GM21576 (cell line): Measurements from ENCODE around the gene ASB2.

Source experiments
- ATAC-seq: cut with Tn5 transposase; IDR thresholded peaks from one replicate; pipeline ENCODE4 v1.9.1; 2021; ENCODE audit warnings: mild to moderate bottlenecking, moderate library complexity; ENCODE audit not compliant: unreplicated experiment

Gene ASB2, protein sequence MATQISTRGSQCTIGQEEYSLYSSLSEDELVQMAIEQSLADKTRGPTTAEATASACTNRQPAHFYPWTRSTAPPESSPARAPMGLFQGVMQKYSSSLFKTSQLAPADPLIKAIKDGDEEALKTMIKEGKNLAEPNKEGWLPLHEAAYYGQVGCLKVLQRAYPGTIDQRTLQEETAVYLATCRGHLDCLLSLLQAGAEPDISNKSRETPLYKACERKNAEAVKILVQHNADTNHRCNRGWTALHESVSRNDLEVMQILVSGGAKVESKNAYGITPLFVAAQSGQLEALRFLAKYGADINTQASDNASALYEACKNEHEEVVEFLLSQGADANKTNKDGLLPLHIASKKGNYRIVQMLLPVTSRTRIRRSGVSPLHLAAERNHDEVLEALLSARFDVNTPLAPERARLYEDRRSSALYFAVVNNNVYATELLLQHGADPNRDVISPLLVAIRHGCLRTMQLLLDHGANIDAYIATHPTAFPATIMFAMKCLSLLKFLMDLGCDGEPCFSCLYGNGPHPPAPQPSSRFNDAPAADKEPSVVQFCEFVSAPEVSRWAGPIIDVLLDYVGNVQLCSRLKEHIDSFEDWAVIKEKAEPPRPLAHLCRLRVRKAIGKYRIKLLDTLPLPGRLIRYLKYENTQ

GRCh38 chr14:93976477-93977057 lies at the start of gene ASB2:
Gene ASB2, minus strand, starts transcription at chr14:93976570. Its CDS starts 12,031 bp downstream, at chr14:93964539.
- ATAC-seq, result peak; percentile 12

DNA sequence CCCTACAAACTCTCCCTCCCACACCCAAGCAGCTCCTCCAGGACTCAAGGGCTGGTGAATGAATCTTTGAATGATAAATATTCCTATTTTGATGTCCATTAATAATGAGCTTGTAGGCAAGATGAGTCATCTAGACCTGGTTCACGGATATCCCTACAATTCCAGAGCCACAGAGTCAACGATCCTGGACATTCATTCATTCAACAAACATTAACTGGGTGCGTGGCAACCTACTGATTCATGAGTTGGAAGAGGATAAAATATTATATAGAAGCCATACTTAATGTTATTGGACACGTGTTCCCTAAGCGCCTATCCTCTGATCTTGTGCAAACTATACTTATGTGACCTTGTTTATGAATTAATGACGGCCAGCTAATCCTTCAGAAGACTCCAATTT lies 49.4 kb upstream of the ASB2 start:
- no peak for ATAC-seq

DNA sequence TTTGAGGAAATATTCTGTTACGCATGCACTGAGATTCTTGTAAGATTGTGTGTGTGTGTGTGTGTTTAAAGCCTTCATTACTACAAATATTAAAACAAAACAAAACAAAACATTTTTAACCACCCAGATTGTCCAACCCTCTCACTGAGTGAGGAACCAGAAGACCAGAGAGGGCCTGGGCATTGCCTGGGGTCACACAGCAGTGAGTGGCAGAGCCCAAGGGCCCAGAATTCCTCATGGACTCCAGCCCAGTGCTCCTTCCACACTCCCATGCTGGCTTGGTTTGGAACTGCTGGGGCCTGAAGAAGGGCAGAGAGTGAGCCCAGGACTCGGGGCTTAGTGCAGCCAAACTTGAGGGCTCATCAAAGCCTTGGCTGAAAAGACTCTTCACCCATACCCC lies 48.2 kb upstream of the ASB2 start:
- ATAC-seq, result no peak

- ATAC-seq, result no peak
Observed at GRCh38 chr14:94022532-94023411, 46.4 kb upstream of the ASB2 start.

GRCh38 chr14:94021416-94022157 lies 45.2 kb upstream of the ASB2 start:
- no peak for ATAC-seq

DNA sequence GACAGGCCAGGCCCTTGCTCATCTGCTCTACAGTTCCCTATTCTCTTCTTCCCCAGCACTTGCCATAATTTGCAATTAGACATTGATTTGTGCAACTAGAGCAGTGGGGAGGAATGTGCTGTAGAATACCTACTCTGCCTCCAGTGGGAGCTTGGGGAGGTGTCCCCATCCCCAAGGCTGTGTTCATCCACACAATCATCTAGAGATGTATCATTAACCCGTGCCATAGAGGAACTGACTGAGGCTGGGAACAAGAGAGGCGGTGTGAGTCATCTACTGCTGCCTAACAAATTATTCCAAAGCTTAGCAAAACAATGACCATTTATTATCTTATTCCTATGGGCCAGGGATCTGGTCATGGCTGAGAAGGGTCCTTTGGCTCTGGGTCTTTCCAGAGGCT lies 44.6 kb upstream of the ASB2 start:
- no peak for ATAC-seq

DNA sequence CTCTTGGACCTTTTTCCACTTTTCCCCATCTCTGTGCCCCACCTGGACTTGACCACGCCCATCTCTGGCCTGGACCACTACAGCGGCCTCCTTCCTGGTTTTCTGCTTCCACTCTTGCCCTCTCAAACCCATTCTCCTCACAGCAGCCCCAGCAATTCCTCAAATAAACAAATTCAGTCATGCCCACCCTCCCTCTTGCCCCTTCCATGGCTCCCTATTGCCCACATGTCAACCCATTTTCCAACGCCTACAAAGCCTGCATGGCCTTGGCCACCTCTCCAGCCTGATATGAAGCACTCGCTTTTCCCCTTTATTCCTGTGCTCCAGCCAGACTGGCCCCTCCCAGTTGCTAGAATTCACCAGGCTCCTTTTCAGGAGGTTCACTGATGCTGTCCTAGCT lies 43.9 kb upstream of the ASB2 start:
- no peak for ATAC-seq

DNA sequence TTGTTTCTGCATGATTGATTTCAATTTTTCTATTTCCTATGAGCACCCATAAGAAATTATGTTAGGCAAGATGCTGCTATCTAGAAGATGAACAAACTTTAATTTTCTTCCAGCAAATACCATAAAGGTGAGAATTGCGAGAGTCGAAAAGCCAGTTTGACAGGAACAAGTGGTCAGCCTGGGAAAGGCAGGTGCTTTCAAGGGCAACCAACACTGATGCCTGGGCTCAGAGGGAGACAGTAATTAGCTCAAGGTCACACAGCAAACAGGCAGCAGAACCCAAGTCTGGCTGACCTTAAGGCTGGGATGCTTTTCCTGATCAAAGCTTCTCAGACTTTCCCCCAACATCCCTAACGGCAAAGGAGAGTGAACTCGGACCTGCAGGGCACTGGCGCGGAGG lies 43.0 kb upstream of the ASB2 start:
- ATAC-seq, result no peak

DNA sequence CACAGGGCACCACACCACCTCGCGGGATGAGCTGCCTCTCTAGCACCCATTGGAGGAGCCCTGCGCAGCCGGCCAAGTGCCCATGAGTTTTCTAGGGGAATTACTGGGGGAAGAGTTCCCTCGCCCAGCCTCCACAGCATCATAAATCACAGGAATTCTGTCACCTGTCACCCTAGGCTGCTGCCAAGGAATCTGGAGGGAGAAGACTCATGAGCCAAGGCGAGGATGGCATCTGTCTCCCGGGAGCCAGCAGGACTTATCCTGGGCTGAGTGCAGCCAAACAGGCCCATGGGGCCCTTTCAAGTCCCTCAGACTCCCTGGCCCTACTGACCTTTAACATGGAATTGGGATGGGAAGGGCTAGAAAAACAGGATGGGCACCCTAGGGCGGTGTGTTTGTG lies 41.9 kb upstream of the ASB2 start:
- ATAC-seq, result no peak

GRCh38 chr14:94016446-94016976 lies 40.1 kb upstream of the ASB2 start:
- no peak for ATAC-seq

GRCh38 chr14:94015223-94015622 lies 38.9 kb upstream of the ASB2 start:
- ATAC-seq, result no peak

DNA sequence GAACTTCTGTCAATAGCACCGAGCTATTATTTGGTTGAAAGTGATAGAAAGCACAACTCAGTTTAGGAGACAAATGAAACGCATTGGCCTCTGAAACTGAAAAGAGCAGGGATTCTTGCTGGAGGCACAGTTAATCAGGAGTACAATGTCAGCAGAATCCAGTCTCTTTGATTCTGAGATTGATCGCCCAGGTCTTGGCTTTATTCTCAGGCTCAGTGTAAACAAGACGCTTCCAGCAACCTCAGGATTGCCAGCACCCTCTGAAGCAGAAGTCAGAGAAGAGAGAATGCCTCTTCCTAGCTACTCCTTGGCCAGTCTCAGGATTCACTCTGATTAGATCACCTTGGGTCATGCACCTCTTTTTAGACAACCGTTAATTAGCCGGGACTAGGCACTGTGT lies 38.0 kb upstream of the ASB2 start:
- ATAC-seq, result no peak

GRCh38 chr14:94011795-94012194 lies 35.4 kb upstream of the ASB2 start:
- no peak for ATAC-seq

DNA sequence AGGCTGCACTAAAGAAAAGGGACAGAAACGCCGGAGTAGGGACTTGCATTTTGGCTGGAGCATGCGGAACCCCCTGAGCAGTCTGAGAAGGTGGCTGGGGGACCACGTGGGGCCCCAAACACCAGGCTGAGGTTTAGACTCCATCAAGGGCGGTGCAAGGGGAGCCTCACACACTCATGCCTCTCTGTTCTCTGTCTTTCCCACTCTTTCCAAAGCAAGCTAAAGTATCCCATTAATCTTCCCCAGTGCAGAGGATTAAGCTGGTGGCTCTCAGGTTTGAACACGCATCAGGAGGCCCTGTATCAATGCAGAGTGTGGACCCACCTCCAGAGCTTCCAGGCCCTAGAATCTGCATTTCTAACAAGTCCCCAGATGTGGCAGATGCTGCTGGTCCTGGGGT lies 34.3 kb upstream of the ASB2 start:
- ATAC-seq, result no peak

- ATAC-seq, result peak; percentile 64
Observed at GRCh38 chr14:94009767-94010166, 33.4 kb upstream of the ASB2 start.

- ATAC-seq, result no peak
Observed at GRCh38 chr14:94008234-94008633, 31.9 kb upstream of the ASB2 start.

- ATAC-seq, result no peak
Observed at GRCh38 chr14:94005324-94006073, 29.1 kb upstream of the ASB2 start.

DNA sequence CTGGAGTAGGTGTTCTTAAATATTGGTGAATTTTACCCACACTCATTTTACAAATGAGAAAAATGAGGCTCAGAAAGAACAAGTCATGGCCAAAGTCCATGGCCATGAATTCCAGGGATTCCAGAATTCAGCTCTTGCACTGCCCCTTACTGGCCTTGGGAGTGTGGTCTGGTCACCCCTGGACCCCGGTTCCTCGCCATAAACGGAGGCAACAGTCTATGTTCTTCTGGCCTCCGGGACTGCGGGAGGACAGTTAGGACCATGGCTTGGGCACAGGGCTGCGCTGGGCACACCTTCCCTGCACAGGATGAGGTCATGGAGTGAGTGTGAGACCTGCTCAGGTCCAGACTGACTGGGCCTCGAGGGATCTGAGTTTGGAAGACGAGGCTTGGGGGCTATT lies 27.6 kb upstream of the ASB2 start:
- ATAC-seq, result no peak

DNA sequence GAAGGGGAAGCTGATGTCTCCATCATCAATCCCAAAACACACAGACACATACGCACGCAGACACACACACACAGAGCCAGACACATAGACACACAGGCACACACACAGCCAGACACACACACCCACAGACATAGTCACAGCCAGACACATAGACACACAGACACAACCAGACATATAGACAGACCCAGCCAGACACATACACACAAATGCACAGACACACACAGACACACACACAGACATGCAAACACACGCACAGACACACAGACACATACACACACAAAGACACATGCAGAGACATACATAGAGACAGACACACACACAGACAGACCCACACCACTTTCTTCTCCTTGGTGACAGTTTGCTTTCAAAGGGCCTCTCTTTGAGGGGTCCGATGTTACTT lies 27.0 kb upstream of the ASB2 start:
- ATAC-seq, result no peak
